GM12874 (cell line): ENCODE results near the gene ROBO3.

Experiments used
- CTCF ChIP-seq: IDR thresholded peaks from 2 replicates; pipeline ENCODE4 v1.5.1; 2011; ENCODE audit warnings: low read depth, mild to moderate bottlenecking, control low read depth, low read length, moderate library complexity; ENCODE audit not compliant: insufficient read depth

The ROBO3 gene

GRCh38 chr11:124900464-124900863, 35.2 kb downstream of the ROBO3 start:
- TF ChIP-seq CTCF, result no peak

GRCh38 chr11:124902616-124903015, 37.4 kb downstream of the ROBO3 start:
- TF ChIP-seq CTCF, result no peak

- no peak for TF ChIP-seq CTCF
Measured at GRCh38 chr11:124915541-124916369, 50.5 kb downstream of the ROBO3 start.

GRCh38 chr11:124916370-124916710, 51.1 kb downstream of the ROBO3 start:
- no peak for TF ChIP-seq CTCF

- TF ChIP-seq CTCF, result no peak
Measured at GRCh38 chr11:124917115-124917637, 51.9 kb downstream of the ROBO3 start.

- TF ChIP-seq CTCF, result no peak
Measured at GRCh38 chr11:124918950-124919349, 53.7 kb downstream of the ROBO3 start, which contains the start of gene HEPN1. Gene HEPN1, plus strand, starts transcription at chr11:124919250.

- no peak for TF ChIP-seq CTCF
Measured at GRCh38 chr11:124919898-124920297, 54.7 kb downstream of the ROBO3 start.
